Spleen (tissue), 11 donors: ENCODE measurements around the gene TYSND1. TPM values are rescaled to one million over a fixed set of nuclear protein-coding genes. Genes with fewer than 3 reads are reported as not detected.

ENCODE experiments used
- DNase-seq: peaks from one replicate; pipeline ENCODE4 v3.0.0-alpha.2; 2020
- H3K27ac ChIP-seq, 8 donors: fragments of 200-600 bp; sonication (generic) in 7 of 8; 1 replicate in 4 of 8; 2 replicates in 4 of 8; pipeline versions ENCODE4 v1.5.0 to v1.8.0; 2016 to 2021; ENCODE audit warnings: inconsistent platforms in 4 of 8, mild to moderate bottlenecking in 4 of 8, moderate library complexity in 1 of 8
- H3K27me3 ChIP-seq, 7 donors: fragments of 200-600 bp; sonication (generic) in 6 of 7; replicated peaks in 1 of 7; 1 replicate in 4 of 7; 2 replicates in 3 of 7; pipeline versions ENCODE4 v1.5.0 to v1.8.0; 2016 to 2021; ENCODE audit warnings: inconsistent platforms in 3 of 7, mild to moderate bottlenecking in 1 of 7
- H3K36me3 ChIP-seq, 6 donors: fragments of 200-600 bp; sonication (generic) in 5 of 6; 1 replicate in 4 of 6; 2 replicates in 2 of 6; pipeline versions ENCODE4 v1.5.0 to v1.8.0; 2016 to 2021; ENCODE audit warnings: inconsistent platforms in 2 of 6
- H3K4me1 ChIP-seq, 6 donors: fragments of 200-600 bp; sonication (generic) in 5 of 6; 1 replicate in 3 of 6; 2 replicates in 3 of 6; pipeline versions ENCODE4 v1.5.0 to v1.8.0; 2016 to 2021; ENCODE audit warnings: inconsistent platforms in 3 of 6
- H3K4me3 ChIP-seq, 8 donors: fragments of 200-600 bp; sonication (generic) in 7 of 8; 1 replicate in 4 of 8; 2 replicates in 4 of 8; pipeline versions ENCODE4 v1.5.0 to v1.8.0; 2016 to 2021; ENCODE audit warnings: inconsistent platforms in 4 of 8, mild to moderate bottlenecking in 4 of 8, moderate library complexity in 2 of 8
- H3K9me3 ChIP-seq, 8 donors: fragments of 200-600 bp; sonication (generic) in 7 of 8; 1 replicate in 4 of 8; 2 replicates in 4 of 8; pipeline versions ENCODE4 v1.5.0 to v1.8.0; 2016 to 2021; ENCODE audit warnings: inconsistent platforms in 4 of 8
- CTCF ChIP-seq, 11 experiments: fragments of 200-600 bp in 7 of 11; fragments of 450-650 bp in 4 of 11; sonication (generic) in 4 of 11; IDR thresholded peaks in 8 of 11; conservative IDR thresholded peaks in 3 of 11; 1 replicate in 7 of 11; 2 replicates in 4 of 11; pipeline versions ENCODE4 v1.4.0 to v1.8.0; 2016 to 2021; ENCODE audit warnings: antibody characterized with exemption in 11 of 11, inconsistent platforms in 4 of 11, mild to moderate bottlenecking in 1 of 11
- POLR2A ChIP-seq, 3 donors: fragments of 450-650 bp; IDR thresholded peaks; one replicate each; pipeline ENCODE4 v1.5.1; 2017; ENCODE audit warnings: antibody characterized with exemption in 3 of 3, mild to moderate bottlenecking in 1 of 3
- POLR2AphosphoS5 ChIP-seq, 3 donors: sonication (generic); formaldehyde crosslinking; IDR thresholded peaks; one replicate each; pipeline ENCODE4 v1.5.1; 2017; ENCODE audit warnings: antibody characterized with exemption in 3 of 3
- WGBS, 5 donors: extraction: QIAGEN DNeasy Blood & Tissue Kit in 3 of 5; methylation state at CpG; one replicate each; pipeline versions ENCODE4 v1.1.5 to v1.1.7; 2013 to 2018; 5-methylcytosine and 5-hydroxymethylcytosine counted together
- intact Hi-C: fragments of 100-400 bp; cut with DNase I; formaldehyde crosslinking; loops from one replicate; pipeline ENCODE4 v1.15.0; 2023; ENCODE audit warnings: low total_unique reads
- polyA plus RNA-seq, 3 donors: library from polyadenylated mRNA; stranded (reverse); fragments of 200-250 nt; gene quantifications; one replicate each; pipeline ENCODE4 v1.2.1, GENCODE V29; 2013
- total RNA-seq, 7 donors: library from RNA; depleted of rRNA in 3 of 7; stranded (reverse); fragments of >200 nt in 3 of 7; fragmentation: NEBNext Ultra II Directional in 4 of 7; extraction: Animal tissue kit (Norgen Biotek cat#: 25700) in 4 of 7; gene quantifications; one replicate each; pipeline versions ENCODE4 v1.1.0 to v1.2.1, GENCODE V29; 2016 to 2021
- donor health status: healthy with polysubstance abuse.
- donor health status: DM: no; HTN: no; CAD: no; lungs with moderate emphysema.
- donor health status: DM: no; HTN: no; CAD: no.
- donor health status: Bipolar disorder and iron deficiency.
- donor health status: healthy.
- donor health status: DM: no; HTN: no; CAD: no.
- donor health status: DM: yes; HTN: yes; CAD: no.

Gene TYSND1
- total and polyA plus RNA-seq, 10 donors = 14.1 to 20.9 (median 16.9) TPM

- H3K9me3 ChIP-seq = no peaks in the 10 kb centered on the region
- H3K27ac ChIP-seq = no peak overlapping the region
- no peaks in the 10 kb centered on the region for H3K27me3 ChIP-seq
- 89 to 98% (median 94%) methylated on average over 11 of the region's 11 CpGs for WGBS, 5 donors
- no peak for TF ChIP-seq CTCF (IDR thresholded peaks at IDR 0.05 in 8 of 11, conservative IDR thresholded peaks at IDR 0.05 in 3 of 11)
- no peak for TF ChIP-seq POLR2AphosphoS5 (IDR thresholded peaks at IDR 0.05)
- no peak for TF ChIP-seq POLR2A (IDR thresholded peaks at IDR 0.05)
- peaks cover 0 to 61% (median 7%) of the 10 kb centered on the region in 6 donors for H3K36me3 ChIP-seq
- no peak overlapping the region for H3K4me3 ChIP-seq
- peaks cover 0 to 8% (median 1%) of the 10 kb centered on the region in 6 donors for H3K4me1 ChIP-seq
- intact Hi-C loops = no loop called here
- DNase-seq = peak; percentile 35
Observed at GRCh38 chr10:70121281-70121949, 25.1 kb downstream of the TYSND1 start.

- no peak overlapping the region for H3K27ac ChIP-seq
- no peaks in the 10 kb centered on the region for H3K9me3 ChIP-seq
- peak; percentile 44 for DNase-seq
- intact Hi-C loops = no loop called here
- no peaks in the 10 kb centered on the region for H3K27me3 ChIP-seq
- peaks cover 0 to 62% (median 7%) of the 10 kb centered on the region in 6 donors for H3K36me3 ChIP-seq
- WGBS, 5 donors = 92 to 96% (median 94%) methylated on average over 6 of the region's 6 CpGs
- TF ChIP-seq CTCF (IDR thresholded peaks at IDR 0.05 in 8 of 11, conservative IDR thresholded peaks at IDR 0.05 in 3 of 11) (no peak), POLR2A (IDR thresholded peaks at IDR 0.05) (no peak), POLR2AphosphoS5 (IDR thresholded peaks at IDR 0.05) (no peak)
- H3K4me1 ChIP-seq = peaks cover 0 to 13% (median 7%) of the 10 kb centered on the region in 6 donors
- H3K4me3 ChIP-seq = no peak overlapping the region
Observed at GRCh38 chr10:70120417-70120816, 26.1 kb downstream of the TYSND1 start.

- TF ChIP-seq CTCF (IDR thresholded peaks at IDR 0.05 in 8 of 11, conservative IDR thresholded peaks at IDR 0.05 in 3 of 11) (no peak), POLR2AphosphoS5 (IDR thresholded peaks at IDR 0.05) (no peak), POLR2A (IDR thresholded peaks at IDR 0.05) (no peak)
- Histone ChIP-seq H3K27me3 (no peaks in the 10 kb centered on the region), H3K27ac (no peak overlapping the region), H3K4me3 (no peak overlapping the region), H3K4me1 (peaks cover 0 to 13% (median 7%) of the 10 kb centered on the region in 6 donors), H3K36me3 (peaks cover 0 to 70% (median 7%) of the 10 kb centered on the region in 6 donors), H3K9me3 (no peaks in the 10 kb centered on the region)
- peak; percentile 35 for DNase-seq
- WGBS, 5 donors = 74 to 89% (median 82%) methylated on average over 6 to 8 of the region's 8 CpGs
- intact Hi-C loops = no loop called here
Observed at GRCh38 chr10:70119623-70120022, 26.9 kb downstream of the TYSND1 start.

GRCh38 chr10:70119197-70119596, 27.3 kb downstream of the TYSND1 start:
- Histone ChIP-seq H3K27me3 (no peaks in the 10 kb centered on the region), H3K9me3 (no peaks in the 10 kb centered on the region), H3K4me1 (peaks cover 0 to 13% (median 7%) of the 10 kb centered on the region in 6 donors), H3K27ac (no peak overlapping the region), H3K36me3 (peaks cover 0 to 74% (median 9%) of the 10 kb centered on the region in 6 donors), H3K4me3 (no peak overlapping the region)
- no peak for TF ChIP-seq CTCF (IDR thresholded peaks at IDR 0.05 in 8 of 11, conservative IDR thresholded peaks at IDR 0.05 in 3 of 11)
- no peak for TF ChIP-seq POLR2AphosphoS5 (IDR thresholded peaks at IDR 0.05)
- TF ChIP-seq POLR2A (IDR thresholded peaks at IDR 0.05) = no peak
- intact Hi-C loops = no loop called here
- peak; percentile 52 for DNase-seq
- 92 to 96% (median 95%) methylated on average over 7 of the region's 7 CpGs for WGBS, 5 donors
